Measurements from ENCODE around the gene BTNL2.

DNA sequence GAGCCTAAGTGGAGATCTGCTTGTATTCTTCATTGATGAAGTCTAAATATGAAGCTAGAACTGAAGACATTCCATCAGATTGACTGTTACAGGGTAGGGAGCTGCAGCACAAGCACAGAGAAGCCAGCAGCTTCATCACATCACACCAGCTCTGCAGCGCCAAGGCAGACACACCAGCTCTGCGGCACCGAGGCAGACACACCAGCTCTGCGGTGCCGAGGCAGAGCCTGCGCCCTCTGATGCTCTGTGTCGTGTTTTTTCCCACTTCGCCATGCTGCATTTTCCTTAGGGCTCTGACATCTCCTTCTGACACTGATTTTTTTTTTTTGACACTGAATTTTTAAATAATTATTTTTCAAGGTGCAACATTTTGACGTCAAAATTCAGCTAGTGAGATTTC lies 784 bp downstream of the BTNL2 start:
- no peak for TF ChIP-seq CTCF (IDR thresholded peaks at IDR 0.05)
- TF ChIP-seq SIN3A (IDR thresholded peaks at IDR 0.05; ENCODE audit: borderline replicate concordance, insufficient read depth, low read depth, low read length): no peak
- TF ChIP-seq TCF7L2 (IDR thresholded peaks at IDR 0.05; ENCODE audit: low read depth, low read length): no peak
- TF ChIP-seq POLR2AphosphoS5 (IDR thresholded peaks at IDR 0.05; ENCODE audit: low read depth, low read length): no peak
